TTC549 (cell line): ENCODE measurements around the gene CCL8.

ENCODE experiments used
- FAIRE-seq: peaks from 2 replicates; lab custom pipeline; 2012; peaks lifted over from hg19 to GRCh38; lab: Jason Lieb, UNC

CCL8 gene

DNA sequence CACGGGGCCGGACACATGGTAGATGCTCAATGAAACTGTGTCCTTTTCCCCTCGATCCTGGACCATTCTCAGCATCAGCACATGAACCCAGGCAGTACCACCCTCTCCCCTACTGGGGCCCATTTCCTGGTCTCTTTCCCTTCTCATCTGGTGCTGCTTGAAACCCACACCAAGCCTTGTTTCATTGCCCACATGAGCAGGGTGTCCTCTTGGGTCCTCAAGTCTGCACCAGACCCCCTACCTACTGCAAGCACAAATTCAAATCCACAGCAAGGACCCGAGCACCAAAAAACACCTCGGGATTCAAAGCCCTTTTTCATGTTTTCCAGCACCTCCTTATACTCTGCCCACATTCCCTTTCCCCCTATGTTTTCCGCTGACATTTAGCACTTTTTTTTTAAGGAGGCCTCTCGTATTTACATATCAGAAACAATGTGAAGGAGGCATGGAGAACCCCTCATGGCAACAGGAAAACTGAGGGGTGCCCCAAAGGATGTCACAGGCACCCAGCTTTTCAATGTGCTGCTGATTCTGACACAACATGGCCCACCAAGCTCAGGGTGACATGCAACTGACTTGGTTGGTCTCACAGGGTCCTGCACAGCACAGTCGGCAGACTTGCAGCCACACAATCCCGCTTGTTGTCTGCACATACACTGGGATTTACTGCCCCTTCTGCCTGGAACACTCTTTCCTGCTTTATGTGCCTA lies 48.4 kb downstream of the CCL8 start:
- no peak for FAIRE-seq

- FAIRE-seq, result no peak
Measured at GRCh38 chr17:34368196-34368945, 49.1 kb downstream of the CCL8 start.

- FAIRE-seq, result no peak
Measured at GRCh38 chr17:34368946-34369500, 49.8 kb downstream of the CCL8 start.

- FAIRE-seq, result no peak
Measured at GRCh38 chr17:34369571-34369970, 50.3 kb downstream of the CCL8 start.

DNA sequence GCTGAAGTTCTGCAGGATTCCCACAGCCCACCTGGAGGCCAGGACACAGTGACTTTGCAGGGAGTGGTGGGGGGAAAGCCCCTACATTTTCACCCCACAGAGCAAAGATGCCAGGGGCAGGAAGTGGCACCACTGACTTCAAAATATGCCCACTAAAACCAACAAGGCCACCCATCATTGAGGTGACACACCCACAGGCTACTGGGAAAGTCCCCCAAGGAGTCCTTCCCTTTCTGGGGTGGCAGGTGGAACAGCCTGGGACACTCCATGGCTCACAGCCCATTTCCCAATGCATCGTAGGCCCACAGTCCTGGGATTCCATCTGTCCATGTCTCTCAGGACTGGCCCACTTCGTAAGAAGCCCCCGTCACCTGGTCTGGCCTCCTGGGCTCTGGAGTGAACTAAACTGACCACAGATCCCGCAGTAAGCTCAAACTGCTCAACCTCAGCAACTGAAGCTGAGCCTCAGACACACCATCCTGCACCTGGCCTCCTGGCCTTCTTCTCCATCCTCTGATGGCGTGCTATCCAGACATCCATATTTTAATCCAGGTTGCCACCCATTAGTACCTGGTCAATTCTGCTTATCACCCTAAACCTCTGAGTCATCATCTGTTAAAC lies 51.3 kb downstream of the CCL8 start:
- FAIRE-seq, result no peak

DNA sequence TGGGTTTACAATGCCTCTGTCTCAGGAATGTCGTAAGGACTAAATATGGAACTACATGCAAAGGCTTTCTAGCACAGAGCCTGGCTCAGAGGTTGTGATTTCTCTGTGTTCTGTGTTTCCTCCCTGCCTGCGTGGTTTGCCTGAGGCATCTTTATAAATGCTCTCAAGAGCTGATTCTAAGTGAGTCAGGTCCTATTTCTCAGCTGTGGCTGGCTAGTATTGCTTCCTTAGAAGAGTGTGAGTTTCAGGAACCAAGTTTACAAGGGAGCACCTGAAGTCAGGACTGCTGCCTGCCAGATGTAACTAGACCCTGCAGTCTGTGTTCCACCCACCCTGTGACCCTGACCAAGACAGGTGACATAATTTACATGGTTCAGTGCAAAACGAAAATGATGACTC lies 51.8 kb downstream of the CCL8 start:
- no peak for FAIRE-seq
